Mammary epithelial cell (primary cell): ENCODE data around the gene KRT39.

Experiments
- EZH2 ChIP-seq: IDR thresholded peaks from 2 replicates; pipeline ENCODE4 v1.6.1; 2012; ENCODE audit warnings: low read length, inconsistent platforms, borderline replicate concordance
- TF ChIP-seq, protein P1 (sequence below), 2 donors: IDR thresholded peaks in 1 of 2; conservative IDR thresholded peaks in 1 of 2; 2 replicates each; pipeline ENCODE4 v1.5.1; 2011 to 2012; ENCODE audit warnings: inconsistent platforms in 2 of 2, low read length in 2 of 2, mild to moderate bottlenecking in 2 of 2, control low read depth in 1 of 2, low read depth in 1 of 2; ENCODE audit not compliant: insufficient read depth in 1 of 2; ENCODE audit errors: extremely low read depth in 1 of 2

- TF ChIP-seq, protein P1, sequence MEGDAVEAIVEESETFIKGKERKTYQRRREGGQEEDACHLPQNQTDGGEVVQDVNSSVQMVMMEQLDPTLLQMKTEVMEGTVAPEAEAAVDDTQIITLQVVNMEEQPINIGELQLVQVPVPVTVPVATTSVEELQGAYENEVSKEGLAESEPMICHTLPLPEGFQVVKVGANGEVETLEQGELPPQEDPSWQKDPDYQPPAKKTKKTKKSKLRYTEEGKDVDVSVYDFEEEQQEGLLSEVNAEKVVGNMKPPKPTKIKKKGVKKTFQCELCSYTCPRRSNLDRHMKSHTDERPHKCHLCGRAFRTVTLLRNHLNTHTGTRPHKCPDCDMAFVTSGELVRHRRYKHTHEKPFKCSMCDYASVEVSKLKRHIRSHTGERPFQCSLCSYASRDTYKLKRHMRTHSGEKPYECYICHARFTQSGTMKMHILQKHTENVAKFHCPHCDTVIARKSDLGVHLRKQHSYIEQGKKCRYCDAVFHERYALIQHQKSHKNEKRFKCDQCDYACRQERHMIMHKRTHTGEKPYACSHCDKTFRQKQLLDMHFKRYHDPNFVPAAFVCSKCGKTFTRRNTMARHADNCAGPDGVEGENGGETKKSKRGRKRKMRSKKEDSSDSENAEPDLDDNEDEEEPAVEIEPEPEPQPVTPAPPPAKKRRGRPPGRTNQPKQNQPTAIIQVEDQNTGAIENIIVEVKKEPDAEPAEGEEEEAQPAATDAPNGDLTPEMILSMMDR (conservative IDR thresholded peaks at IDR 0.05 in 1 of 2, IDR thresholded peaks at IDR 0.05 in 1 of 2; ENCODE audit: extremely low read depth in 1 of 2, insufficient read depth in 1 of 2, low read depth in 1 of 2, low read length in 2 of 2): no peak
- no peak for TF ChIP-seq EZH2
These were observed 30.2 kb downstream of the KRT39 start for GRCh38 chr17:40936437-40936971.
